Measurements from ENCODE around the gene RCOR2. TPM values are rescaled to one million over a fixed set of nuclear protein-coding genes. Genes with fewer than 3 reads are reported as not detected.

The RCOR2 gene
- total and polyA plus RNA-seq, 2 of the 13 experiments (the other 11 are each of a cell fraction or from before 2014, with no cell fraction given), result 8.3 to 8.5 TPM

- TF ChIP-seq CEBPZ (IDR thresholded peaks at IDR 0.05; ENCODE audit: low read length) (no peak), LRRFIP1 (CRISPR knock-in tag; conservative IDR thresholded peaks at IDR 0.05) (no peak), ZNF572 (CRISPR knock-in tag; IDR thresholded peaks at IDR 0.05) (peak; percentile 63; the same call in 1 of the 2 replicates), EED (CRISPR knock-in tag; IDR thresholded peaks at IDR 0.05) (no peak), RAD21 (CRISPR knock-in tag; IDR thresholded peaks at IDR 0.05) (peak; percentile 63), SAFB2 (CRISPR knock-in tag; IDR thresholded peaks at IDR 0.05; ENCODE audit: borderline replicate concordance, low read depth) (no peak), ZNF292 (CRISPR knock-in tag; IDR thresholded peaks at IDR 0.05; ENCODE audit: borderline replicate concordance, low read depth) (no peak; the same call in 1 of the 2 replicates), HMG20B (CRISPR knock-in tag; conservative IDR thresholded peaks at IDR 0.05) (no peak), ETV5 (CRISPR knock-in tag; IDR thresholded peaks at IDR 0.05; ENCODE audit: borderline replicate concordance) (no peak), TBX2 (CRISPR knock-in tag; IDR thresholded peaks at IDR 0.05; ENCODE audit: borderline replicate concordance) (peak; percentile 31; the same call in 1 of the 2 replicates), ZNF143 (CRISPR knock-in tag; IDR thresholded peaks at IDR 0.05) (no peak), ZNF547 (CRISPR knock-in tag; IDR thresholded peaks at IDR 0.05) (0 out of 2 replicates have a peak, but pooled peaks have one; percentile 56), NCOA5 (CRISPR knock-in tag; IDR thresholded peaks at IDR 0.05) (no peak), POGZ (CRISPR knock-in tag; IDR thresholded peaks at IDR 0.05) (no peak; the same call in 1 of the 2 replicates), ZC3H13 (CRISPR knock-in tag; IDR thresholded peaks at IDR 0.05) (no peak), AFF4 (CRISPR knock-in tag; IDR thresholded peaks at IDR 0.05) (no peak), BHLHE40 (IDR thresholded peaks at IDR 0.05; ENCODE audit: low read length) (no peak), KLF12 (CRISPR knock-in tag; IDR thresholded peaks at IDR 0.05; ENCODE audit: borderline replicate concordance) (no peak), NFE2L1 (CRISPR knock-in tag; IDR thresholded peaks at IDR 0.05; ENCODE audit: borderline replicate concordance) (no peak), MIER3 (CRISPR knock-in tag; IDR thresholded peaks at IDR 0.05; ENCODE audit: borderline replicate concordance) (no peak), ZSCAN30 (CRISPR knock-in tag; IDR thresholded peaks at IDR 0.05) (no peak)
Observed at GRCh38 chr11:63915961-63916836, 765 bp downstream of the RCOR2 start (continued).

Data from HepG2 (cell line).